ENCODE data around the gene DDX39A.
A peak's percentile ranks its signal among the peaks of the same experiment; 100 is the strongest.

Gene DDX39A

DNA sequence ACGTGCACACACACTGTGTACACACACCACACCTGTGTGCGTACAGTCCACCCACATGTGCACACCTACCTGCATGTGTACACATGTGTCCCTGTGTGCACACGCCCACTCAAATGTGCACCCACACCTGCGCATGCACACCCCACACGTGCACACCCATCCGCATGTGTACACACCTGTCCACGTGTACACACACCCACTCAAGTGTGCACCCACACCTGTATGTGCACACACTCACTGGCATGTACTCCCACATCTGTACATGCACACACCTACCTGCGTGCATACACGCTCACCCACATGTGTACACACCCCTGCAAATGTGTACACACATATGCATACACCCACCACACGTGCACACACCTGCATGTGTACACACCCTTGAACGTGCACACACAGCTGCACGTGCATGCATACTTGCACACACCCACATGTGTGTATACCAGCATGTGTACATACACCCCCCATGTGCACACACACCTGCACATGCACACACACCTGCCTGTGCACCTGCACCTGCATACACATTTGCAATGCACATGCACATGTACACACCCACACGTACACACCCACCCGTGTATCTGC, 24.6 kb upstream of the DDX39A start:
- H3K4me3 ChIP-seq (ENCODE audit: low read depth, low read length): peak overlapping the region; percentile 14
- DNase-seq: no peak
- no peak overlapping the region for H3K4me2 ChIP-seq (ENCODE audit: low read length)
- peaks cover 29 to 40% of the 10 kb centered on the region in 2 experiments for H3K36me3 ChIP-seq (ENCODE audit: control insufficient read depth in 1 of 2, insufficient read depth in 2 of 2, low read length in 2 of 2)
- no peak overlapping the region for H3K23ac ChIP-seq (ENCODE audit: low read length)
- no peak overlapping the region for H2BK120ac ChIP-seq (ENCODE audit: insufficient read depth, low read length, poor library complexity)
- H3K4me1 ChIP-seq (ENCODE audit: control insufficient read depth in 1 of 2, insufficient read depth in 2 of 2, low read length in 2 of 2): peaks cover 0 to 4% of the 10 kb centered on the region in 2 experiments
- H3K27ac ChIP-seq (ENCODE audit: low read depth, low read length): no peak overlapping the region
- H4K12ac ChIP-seq (ENCODE audit: low read depth, low read length): no peak overlapping the region
- H4K91ac ChIP-seq (ENCODE audit: low read depth, low read length): no peak overlapping the region
- no peak overlapping the region for H3K9ac ChIP-seq (ENCODE audit: low read length)
- no peak overlapping the region for H2AFZ ChIP-seq (ENCODE audit: insufficient read depth, low read length, poor library complexity)
- H2BK12ac ChIP-seq (ENCODE audit: low read length): no peak overlapping the region
- no peak overlapping the region for H3K18ac ChIP-seq (ENCODE audit: low read length)
- H3K9me3 ChIP-seq (ENCODE audit: insufficient read depth, low read depth, low read length): peaks cover 10% of the 10 kb centered on the region
- no peaks in the 10 kb centered on the region for H3K79me2 ChIP-seq (ENCODE audit: control insufficient read depth, insufficient read depth, low read length, poor library complexity)
- whole genome bisulfite sequencing (ENCODE audit: extremely low coverage, insufficient coverage, insufficient read length): no CpG with 5 or more reads among the region's 14 CpGs
- no peak overlapping the region for H3K14ac ChIP-seq (ENCODE audit: low read length)
- no peak overlapping the region for H2AK5ac ChIP-seq (ENCODE audit: low read length)
- no peak overlapping the region for H4K8ac ChIP-seq (ENCODE audit: low read depth, low read length)
- H3K4ac ChIP-seq (ENCODE audit: low read depth, low read length): no peak overlapping the region
- H3K27me3 ChIP-seq (ENCODE audit: insufficient read depth, low read length): no peaks in the 10 kb centered on the region
- no peaks in the 10 kb centered on the region for H3K79me1 ChIP-seq (ENCODE audit: low read length)
- no peak overlapping the region for H2BK5ac ChIP-seq (ENCODE audit: low read depth, low read length, poor library complexity)

DNA sequence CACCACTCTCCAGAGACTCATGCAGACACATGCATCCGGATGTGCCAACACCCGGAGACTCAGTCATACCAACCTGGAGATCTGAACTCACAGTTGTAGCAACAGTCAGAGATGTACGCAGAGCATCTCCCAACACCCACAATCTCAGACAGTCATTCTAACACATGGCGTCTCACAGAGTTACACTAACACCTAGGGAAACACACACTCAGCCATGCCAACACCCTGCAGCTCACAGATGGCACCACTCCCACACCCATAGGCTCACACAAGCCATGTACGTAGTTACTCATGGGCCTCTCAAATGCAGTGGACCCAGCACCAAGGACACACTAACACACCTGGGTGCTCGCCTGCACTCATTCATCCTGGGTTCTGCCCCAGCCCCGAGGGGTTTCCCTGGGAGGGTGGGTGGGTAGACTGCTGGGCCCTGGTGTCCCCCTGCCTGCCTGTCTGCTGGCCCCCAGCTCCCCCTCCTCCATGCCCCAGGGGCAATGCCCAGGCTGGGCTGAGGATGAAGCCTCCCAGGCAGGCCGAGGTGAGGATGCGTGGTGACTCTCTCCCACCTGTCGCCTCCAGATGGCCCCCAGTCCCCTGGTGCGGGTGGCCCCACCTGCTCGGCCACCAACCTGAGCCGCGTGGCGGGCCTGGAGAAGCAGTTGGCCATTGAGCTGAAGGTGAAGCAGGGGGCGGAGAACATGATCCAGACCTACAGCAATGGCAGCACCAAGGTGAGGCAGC, 23.9 kb upstream of the DDX39A start:
- no CpG with 5 or more reads among the region's 16 CpGs for WGBS (ENCODE audit: extremely low coverage, insufficient coverage, insufficient read length)
- Histone ChIP-seq H2AK5ac (ENCODE audit: low read length) (no peak overlapping the region), H3K27me3 (ENCODE audit: insufficient read depth, low read length) (no peaks in the 10 kb centered on the region), H3K9me3 (ENCODE audit: insufficient read depth, low read depth, low read length) (peaks cover 8% of the 10 kb centered on the region), H2AFZ (ENCODE audit: insufficient read depth, low read length, poor library complexity) (no peak overlapping the region), H3K4me2 (ENCODE audit: low read length) (no peak overlapping the region), H4K12ac (ENCODE audit: low read depth, low read length) (no peak overlapping the region), H4K8ac (ENCODE audit: low read depth, low read length) (no peak overlapping the region), H3K4me3 (ENCODE audit: low read depth, low read length) (no peak overlapping the region), H3K4me1 (ENCODE audit: control insufficient read depth in 1 of 2, insufficient read depth in 2 of 2, low read length in 2 of 2) (peaks cover 0 to 4% of the 10 kb centered on the region in 2 experiments), H3K27ac (ENCODE audit: low read depth, low read length) (no peak overlapping the region), H3K9ac (ENCODE audit: low read length) (no peak overlapping the region), H2BK120ac (ENCODE audit: insufficient read depth, low read length, poor library complexity) (no peak overlapping the region), H3K18ac (ENCODE audit: low read length) (no peak overlapping the region), H3K14ac (ENCODE audit: low read length) (no peak overlapping the region), H3K79me1 (ENCODE audit: low read length) (no peaks in the 10 kb centered on the region), H2BK5ac (ENCODE audit: low read depth, low read length, poor library complexity) (no peak overlapping the region), H3K4ac (ENCODE audit: low read depth, low read length) (no peak overlapping the region), H4K91ac (ENCODE audit: low read depth, low read length) (no peak overlapping the region), H3K79me2 (ENCODE audit: control insufficient read depth, insufficient read depth, low read length, poor library complexity) (no peaks in the 10 kb centered on the region), H3K36me3 (ENCODE audit: control insufficient read depth in 1 of 2, insufficient read depth in 2 of 2, low read length in 2 of 2) (peaks cover 24 to 37% of the 10 kb centered on the region in 2 experiments), H3K23ac (ENCODE audit: low read length) (no peak overlapping the region), H2BK12ac (ENCODE audit: low read length) (no peak overlapping the region)
- DNase-seq: no peak

GRCh38 chr19:14441041-14441938, 22.1 kb upstream of the DDX39A start:
- no peak overlapping the region for H2BK120ac ChIP-seq (ENCODE audit: insufficient read depth, low read length, poor library complexity)
- H4K12ac ChIP-seq (ENCODE audit: low read depth, low read length): no peak overlapping the region
- H3K27ac ChIP-seq (ENCODE audit: low read depth, low read length): no peak overlapping the region
- peaks cover 22 to 31% of the 10 kb centered on the region in 2 experiments for H3K36me3 ChIP-seq (ENCODE audit: control insufficient read depth in 1 of 2, insufficient read depth in 2 of 2, low read length in 2 of 2)
- no peak overlapping the region for H2BK12ac ChIP-seq (ENCODE audit: low read length)
- peaks cover 8% of the 10 kb centered on the region for H3K9me3 ChIP-seq (ENCODE audit: insufficient read depth, low read depth, low read length)
- no peaks in the 10 kb centered on the region for H3K79me1 ChIP-seq (ENCODE audit: low read length)
- peaks cover 0 to 4% of the 10 kb centered on the region in 2 experiments for H3K4me1 ChIP-seq (ENCODE audit: control insufficient read depth in 1 of 2, insufficient read depth in 2 of 2, low read length in 2 of 2)
- no peak overlapping the region for H2AK5ac ChIP-seq (ENCODE audit: low read length)
- no CpG with 5 or more reads among the region's 34 CpGs for WGBS (ENCODE audit: extremely low coverage, insufficient coverage, insufficient read length)
- H3K79me2 ChIP-seq (ENCODE audit: control insufficient read depth, insufficient read depth, low read length, poor library complexity): no peaks in the 10 kb centered on the region
- H3K27me3 ChIP-seq (ENCODE audit: insufficient read depth, low read length): no peaks in the 10 kb centered on the region
- H3K18ac ChIP-seq (ENCODE audit: low read length): no peak overlapping the region
- DNase-seq: peak in 1 of 2 donors; percentile 17
- no peak overlapping the region for H3K4me3 ChIP-seq (ENCODE audit: low read depth, low read length)
- no peak overlapping the region for H4K91ac ChIP-seq (ENCODE audit: low read depth, low read length)
- H3K4ac ChIP-seq (ENCODE audit: low read depth, low read length): no peak overlapping the region
- H2AFZ ChIP-seq (ENCODE audit: insufficient read depth, low read length, poor library complexity): no peak overlapping the region
- no peak overlapping the region for H2BK5ac ChIP-seq (ENCODE audit: low read depth, low read length, poor library complexity)
- H3K4me2 ChIP-seq (ENCODE audit: low read length): no peak overlapping the region
- H3K23ac ChIP-seq (ENCODE audit: low read length): no peak overlapping the region
- no peak overlapping the region for H3K14ac ChIP-seq (ENCODE audit: low read length)
- H4K8ac ChIP-seq (ENCODE audit: low read depth, low read length): no peak overlapping the region
- no peak overlapping the region for H3K9ac ChIP-seq (ENCODE audit: low read length)

DNA sequence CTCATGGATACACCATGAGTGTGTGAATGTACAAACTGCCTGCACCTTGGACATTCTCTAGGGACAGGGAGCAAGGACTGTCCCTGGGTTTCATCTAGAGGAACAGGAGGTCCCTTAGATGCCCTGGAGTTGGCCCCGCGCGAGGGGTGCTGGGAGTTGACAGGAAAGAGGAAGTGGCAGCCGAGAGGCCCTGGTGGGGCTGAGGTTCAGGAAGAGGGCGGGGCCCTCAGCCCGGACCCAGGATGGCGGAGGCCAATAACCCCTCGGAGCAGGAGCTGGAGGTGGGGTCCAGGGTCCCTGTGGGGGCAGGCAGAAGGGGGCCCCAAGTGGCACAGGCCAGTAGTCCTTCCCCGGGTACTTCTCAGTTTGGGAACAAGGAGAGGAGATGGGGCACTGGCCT, 20.9 kb upstream of the DDX39A start:
- WGBS (ENCODE audit: extremely low coverage, insufficient coverage, insufficient read length): no CpG with 5 or more reads among the region's 9 CpGs
- H3K18ac ChIP-seq (ENCODE audit: low read length): no peak overlapping the region
- H3K36me3 ChIP-seq (ENCODE audit: control insufficient read depth in 1 of 2, insufficient read depth in 2 of 2, low read length in 2 of 2): peaks cover 22 to 28% of the 10 kb centered on the region in 2 experiments
- H2AK5ac ChIP-seq (ENCODE audit: low read length): no peak overlapping the region
- H2BK12ac ChIP-seq (ENCODE audit: low read length): no peak overlapping the region
- no peak overlapping the region for H3K9ac ChIP-seq (ENCODE audit: low read length)
- H2AFZ ChIP-seq (ENCODE audit: insufficient read depth, low read length, poor library complexity): no peak overlapping the region
- H3K14ac ChIP-seq (ENCODE audit: low read length): no peak overlapping the region
- no peak overlapping the region for H4K8ac ChIP-seq (ENCODE audit: low read depth, low read length)
- peak in 1 of 2 donors; percentile 6 for DNase-seq
- no peak overlapping the region for H2BK5ac ChIP-seq (ENCODE audit: low read depth, low read length, poor library complexity)
- H4K12ac ChIP-seq (ENCODE audit: low read depth, low read length): no peak overlapping the region
- H3K4ac ChIP-seq (ENCODE audit: low read depth, low read length): no peak overlapping the region
- H3K4me2 ChIP-seq (ENCODE audit: low read length): no peak overlapping the region
- no peak overlapping the region for H2BK120ac ChIP-seq (ENCODE audit: insufficient read depth, low read length, poor library complexity)
- H3K27ac ChIP-seq (ENCODE audit: low read depth, low read length): no peak overlapping the region
- no peak overlapping the region for H3K4me3 ChIP-seq (ENCODE audit: low read depth, low read length)
- H3K79me2 ChIP-seq (ENCODE audit: control insufficient read depth, insufficient read depth, low read length, poor library complexity): no peaks in the 10 kb centered on the region
- H4K91ac ChIP-seq (ENCODE audit: low read depth, low read length): no peak overlapping the region
- H3K79me1 ChIP-seq (ENCODE audit: low read length): peaks cover 2% of the 10 kb centered on the region
- H3K4me1 ChIP-seq (ENCODE audit: control insufficient read depth in 1 of 2, insufficient read depth in 2 of 2, low read length in 2 of 2): peaks cover 3 to 4% of the 10 kb centered on the region in 2 experiments
- H3K27me3 ChIP-seq (ENCODE audit: insufficient read depth, low read length): no peaks in the 10 kb centered on the region
- no peak overlapping the region for H3K23ac ChIP-seq (ENCODE audit: low read length)
- H3K9me3 ChIP-seq (ENCODE audit: insufficient read depth, low read depth, low read length): peaks cover 8% of the 10 kb centered on the region

Measured in trophoblast cell (in vitro differentiated cells and primary cell).